C4-2B (cell line): Measurements from ENCODE around the gene SNCAIP.

Experiments
- ZFX ChIP-seq: fragments of 450-650 bp; IDR thresholded peaks from 2 replicates; pipeline ENCODE4 v1.6.1; 2017
- TF ChIP-seq, protein P1 (sequence below): fragments of 450-650 bp; conservative IDR thresholded peaks from 2 replicates; pipeline ENCODE4 v1.5.1; 2017; ENCODE audit warnings: mild to moderate bottlenecking

DNA sequence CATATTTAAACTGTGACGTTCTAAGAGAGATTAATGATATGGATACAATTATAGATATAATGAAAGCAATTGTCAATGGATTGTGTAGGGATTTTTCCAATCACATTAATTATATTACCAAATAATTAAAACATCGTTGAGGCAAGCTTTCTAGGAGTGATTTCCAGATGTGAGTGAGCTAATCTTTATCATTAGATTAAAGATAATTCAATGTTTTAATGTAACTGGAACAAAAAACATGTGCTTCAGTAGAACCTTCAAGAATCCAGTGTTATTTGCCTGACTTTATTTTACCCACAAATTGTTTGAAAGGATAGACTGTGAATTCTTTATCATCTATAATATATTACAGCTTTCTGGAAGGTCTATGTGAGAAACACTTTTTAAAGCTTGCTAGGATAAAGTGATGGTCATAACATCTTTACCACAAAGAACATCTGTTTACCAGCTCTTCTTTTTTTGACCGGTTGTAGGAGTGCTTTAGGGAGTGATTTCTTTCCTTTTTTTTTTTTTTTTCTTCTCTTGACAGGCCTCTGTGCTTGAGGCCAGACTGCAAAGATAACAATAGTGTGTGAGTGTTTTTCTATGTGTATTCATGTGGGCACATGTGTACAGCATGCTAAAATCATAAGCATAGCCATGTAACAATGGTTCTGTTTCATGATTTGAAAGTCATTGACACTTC is 35.0 kb downstream of the SNCAIP start:
- TF ChIP-seq, protein P1, sequence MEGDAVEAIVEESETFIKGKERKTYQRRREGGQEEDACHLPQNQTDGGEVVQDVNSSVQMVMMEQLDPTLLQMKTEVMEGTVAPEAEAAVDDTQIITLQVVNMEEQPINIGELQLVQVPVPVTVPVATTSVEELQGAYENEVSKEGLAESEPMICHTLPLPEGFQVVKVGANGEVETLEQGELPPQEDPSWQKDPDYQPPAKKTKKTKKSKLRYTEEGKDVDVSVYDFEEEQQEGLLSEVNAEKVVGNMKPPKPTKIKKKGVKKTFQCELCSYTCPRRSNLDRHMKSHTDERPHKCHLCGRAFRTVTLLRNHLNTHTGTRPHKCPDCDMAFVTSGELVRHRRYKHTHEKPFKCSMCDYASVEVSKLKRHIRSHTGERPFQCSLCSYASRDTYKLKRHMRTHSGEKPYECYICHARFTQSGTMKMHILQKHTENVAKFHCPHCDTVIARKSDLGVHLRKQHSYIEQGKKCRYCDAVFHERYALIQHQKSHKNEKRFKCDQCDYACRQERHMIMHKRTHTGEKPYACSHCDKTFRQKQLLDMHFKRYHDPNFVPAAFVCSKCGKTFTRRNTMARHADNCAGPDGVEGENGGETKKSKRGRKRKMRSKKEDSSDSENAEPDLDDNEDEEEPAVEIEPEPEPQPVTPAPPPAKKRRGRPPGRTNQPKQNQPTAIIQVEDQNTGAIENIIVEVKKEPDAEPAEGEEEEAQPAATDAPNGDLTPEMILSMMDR, result no peak
- no peak for TF ChIP-seq ZFX
